ENCODE measurements around the gene CCR5AS.

The CCR5AS gene

DNA sequence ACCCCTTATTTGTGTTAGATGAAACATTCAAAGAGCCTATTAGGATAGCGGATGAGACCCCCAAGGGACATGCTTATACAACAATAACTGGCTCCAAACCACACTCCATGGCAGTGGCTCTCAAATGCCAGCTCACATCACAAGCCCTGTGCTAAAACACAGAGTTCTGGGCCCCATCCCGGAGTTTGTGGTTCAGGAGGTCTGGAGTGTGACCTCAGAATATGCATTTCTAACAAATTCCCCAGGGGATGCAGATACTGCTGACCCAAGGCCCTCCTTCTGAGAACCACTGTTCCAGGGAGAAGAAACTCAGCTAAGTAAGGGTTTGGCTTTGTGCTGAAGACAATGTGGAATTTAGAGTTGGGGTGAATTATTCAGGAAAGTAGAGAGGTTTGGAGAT lies 3.8 kb upstream of the CCR5AS start:
- Histone ChIP-seq H3K36me3 (peaks cover 0 to 20% of the 10 kb centered on the region in 2 donors), H3K9me3 (no peaks in the 10 kb centered on the region), H3K27me3 (no peaks in the 10 kb centered on the region), H3K4me1 (peaks cover 11 to 85% of the 10 kb centered on the region in 2 donors), H3K4me3 (peak overlapping the region in 1 of 2 donors; percentile 57), H3K27ac (peak overlapping the region in 1 of 2 donors; percentile 40)
- ATAC-seq, result no peak
- intact Hi-C loops (cut with DNase I), result no loop called here
- DNase-seq, result no peak
- TF ChIP-seq CTCF (IDR thresholded peaks at IDR 0.05), result no peak

DNA sequence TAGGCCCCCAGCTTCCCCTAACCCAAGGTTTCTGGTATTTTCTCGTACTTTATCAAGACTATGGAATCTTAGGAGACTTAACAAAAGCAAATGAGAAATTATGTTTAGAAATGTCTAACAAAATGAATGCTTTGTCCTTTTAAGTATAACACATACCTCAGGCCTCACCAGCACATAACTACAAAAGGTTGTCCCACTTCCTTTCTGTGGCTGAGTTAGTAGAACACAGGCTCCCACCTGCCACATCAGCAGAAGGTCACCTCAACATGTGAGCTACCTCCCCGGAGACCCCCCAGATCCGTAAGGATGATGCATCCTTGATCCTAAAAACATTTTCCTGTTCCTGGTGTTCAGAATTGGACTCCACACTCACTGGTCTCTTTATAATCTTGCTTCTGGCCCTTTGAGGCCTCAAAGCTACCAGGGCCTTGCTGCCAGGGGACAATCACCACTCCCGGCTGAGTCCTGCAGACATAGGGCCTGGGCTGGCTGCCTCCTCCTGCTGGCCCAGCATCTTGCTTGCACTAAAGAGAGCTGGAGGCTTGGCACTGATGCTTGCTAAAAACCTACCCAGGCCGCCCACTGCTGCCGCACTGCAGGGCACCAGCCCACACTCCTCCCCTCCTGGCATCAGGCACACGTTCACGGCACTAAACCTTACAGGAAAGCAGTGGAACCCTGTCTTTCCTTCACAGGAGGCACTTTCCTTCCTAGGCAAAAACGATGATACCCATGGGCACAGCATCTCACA lies 3.0 kb upstream of the CCR5AS start:
- Histone ChIP-seq H3K9me3 (no peaks in the 10 kb centered on the region), H3K36me3 (peaks cover 0 to 20% of the 10 kb centered on the region in 2 donors), H3K4me3 (peak overlapping the region in 1 of 2 donors; percentile 57), H3K4me1 (peaks cover 17 to 93% of the 10 kb centered on the region in 2 donors), H3K27me3 (no peaks in the 10 kb centered on the region), H3K27ac (peak overlapping the region in 1 of 2 donors; percentile 25)
- intact Hi-C loops (cut with DNase I), result no loop called here
- no peak for TF ChIP-seq CTCF (IDR thresholded peaks at IDR 0.05)
- DNase-seq (no peak), ATAC-seq (no peak)

DNA sequence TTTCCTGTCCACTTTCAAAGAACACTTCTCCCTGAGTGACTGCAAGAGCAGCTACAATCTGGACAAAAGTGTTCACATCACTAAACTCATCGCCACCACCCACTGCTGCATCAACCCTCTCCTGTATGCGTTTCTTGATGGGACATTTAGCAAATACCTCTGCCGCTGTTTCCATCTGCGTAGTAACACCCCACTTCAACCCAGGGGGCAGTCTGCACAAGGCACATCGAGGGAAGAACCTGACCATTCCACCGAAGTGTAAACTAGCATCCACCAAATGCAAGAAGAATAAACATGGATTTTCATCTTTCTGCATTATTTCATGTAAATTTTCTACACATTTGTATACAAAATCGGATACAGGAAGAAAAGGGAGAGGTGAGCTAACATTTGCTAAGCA lies 2.0 kb upstream of the CCR5AS start:
- ATAC-seq, result no peak
- H3K4me3 ChIP-seq, result peak overlapping the region in 1 of 2 donors; percentile 57
- H3K27me3 ChIP-seq, result no peaks in the 10 kb centered on the region
- no peaks in the 10 kb centered on the region for H3K9me3 ChIP-seq
- peaks cover 23 to 98% of the 10 kb centered on the region in 2 donors for H3K4me1 ChIP-seq
- peak overlapping the region; percentile 92 to 97 for H3K27ac ChIP-seq
- intact Hi-C loops (cut with DNase I), result no loop called here
- TF ChIP-seq CTCF (IDR thresholded peaks at IDR 0.05), result no peak
- no peak for DNase-seq
- H3K36me3 ChIP-seq, result peaks cover 0 to 20% of the 10 kb centered on the region in 2 donors

GRCh38 chr3:46407970-46408369 lies 1.1 kb upstream of the CCR5AS start:
- peak overlapping the region; percentile 14 to 57 for H3K4me3 ChIP-seq
- H3K27me3 ChIP-seq, result no peaks in the 10 kb centered on the region
- no peaks in the 10 kb centered on the region for H3K9me3 ChIP-seq
- intact Hi-C loops (cut with DNase I), result no loop called here
- no peak for TF ChIP-seq CTCF (IDR thresholded peaks at IDR 0.05)
- DNase-seq, result no peak
- ATAC-seq, result no peak
- H3K36me3 ChIP-seq, result peaks cover 0 to 20% of the 10 kb centered on the region in 2 donors
- peaks cover 23 to 94% of the 10 kb centered on the region in 2 donors for H3K4me1 ChIP-seq
- H3K27ac ChIP-seq, result peak overlapping the region; percentile 92 to 97

DNA sequence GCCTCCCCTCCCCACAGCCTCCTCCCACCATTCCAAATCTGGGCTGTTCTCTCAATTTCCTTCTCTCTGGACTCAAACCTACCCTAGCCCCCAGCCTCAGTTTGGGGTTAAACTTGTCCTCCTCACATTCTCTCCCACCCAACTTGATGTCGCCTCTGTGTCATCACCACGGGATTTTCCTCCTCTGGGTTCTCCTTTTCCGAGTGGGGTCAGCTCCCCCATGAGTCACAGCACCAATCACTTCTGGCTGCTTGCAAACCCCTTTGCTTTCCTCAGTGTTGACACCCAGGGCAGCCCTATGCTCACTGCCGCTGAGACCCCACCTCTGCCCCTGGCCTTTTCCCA lies 451 bp downstream of the CCR5AS start:
- peak overlapping the region; percentile 7 to 57 for H3K4me3 ChIP-seq
- ATAC-seq (peak; percentile 14), DNase-seq (peak in 1 of 4 donors; percentile 68)
- H3K27me3 ChIP-seq, result no peaks in the 10 kb centered on the region
- no peak for TF ChIP-seq CTCF (IDR thresholded peaks at IDR 0.05)
- H3K4me1 ChIP-seq, result peaks cover 23 to 78% of the 10 kb centered on the region in 2 donors
- peaks cover 0 to 20% of the 10 kb centered on the region in 2 donors for H3K36me3 ChIP-seq
- intact Hi-C loops (cut with DNase I), result no loop called here
- no peaks in the 10 kb centered on the region for H3K9me3 ChIP-seq
- H3K27ac ChIP-seq, result peak overlapping the region; percentile 92 to 97

Measured in left lung (tissue), 4 donors.